K562 (cell line): ENCODE results near the gene TUT1. TPM values are rescaled to one million over a fixed set of nuclear protein-coding genes. Genes with fewer than 3 reads are reported as not detected.

ENCODE experiments used
- ARNT ChIP-seq, 2 experiments: fragments of 450-650 bp; IDR thresholded peaks; 2 replicates each; pipeline ENCODE4 v1.6.1; 2016; ENCODE audit warnings: mild to moderate bottlenecking in 1 of 2
- BRF1 ChIP-seq: IDR thresholded peaks from 3 replicates; pipeline ENCODE4 v1.6.1; 2011; ENCODE audit warnings: borderline replicate concordance, mild to moderate bottlenecking; ENCODE audit not compliant: insufficient read length; ENCODE audit errors: extremely low read depth
- COPS2 ChIP-seq: fragments of 450-650 bp; conservative IDR thresholded peaks from 2 replicates; pipeline ENCODE4 v1.6.1; 2016; ENCODE audit warnings: mild to moderate bottlenecking, moderate library complexity
- EWSR1 ChIP-seq: fragments of 450-650 bp; IDR thresholded peaks from 2 replicates; pipeline ENCODE4 v1.6.1; 2018; ENCODE audit warnings: borderline replicate concordance, mild to moderate bottlenecking, low read depth, moderate library complexity; ENCODE audit not compliant: partially characterized antibody
- GABPB2 ChIP-seq: fragments of 250-450 bp; sonication (Bioruptor Pico); conservative IDR thresholded peaks from 2 replicates; pipeline ENCODE4 v1.5.1; 2021; ENCODE audit warnings: mild to moderate bottlenecking
- GTF2A2 ChIP-seq: IDR thresholded peaks from 2 replicates; pipeline ENCODE4 v1.6.1; 2016; ENCODE audit warnings: mild to moderate bottlenecking, missing genetic modification characterization, missing compliant biosample characterization
- ILF3 ChIP-seq: fragments of 450-650 bp; IDR thresholded peaks from 2 replicates; pipeline ENCODE4 v1.6.1; 2018; ENCODE audit warnings: antibody characterized with exemption, mild to moderate bottlenecking, moderate library complexity, borderline replicate concordance
- MAFF ChIP-seq: IDR thresholded peaks from 2 replicates; pipeline ENCODE4 v1.6.1; 2012; ENCODE audit warnings: low read length, improper control_type of control experiment
- MCM2 ChIP-seq: fragments of 450-650 bp; IDR thresholded peaks from 2 replicates; pipeline ENCODE4 v1.6.1; 2017; ENCODE audit warnings: low read depth, mild to moderate bottlenecking
- MEIS2 ChIP-seq: fragments of 450-650 bp; IDR thresholded peaks from 2 replicates; pipeline ENCODE4 v1.6.1; 2014; ENCODE audit warnings: mild to moderate bottlenecking; ENCODE audit not compliant: partially characterized antibody
- MITF ChIP-seq: IDR thresholded peaks from 2 replicates; pipeline ENCODE4 v1.6.1; 2014; ENCODE audit warnings: antibody characterized with exemption
- NR2C2 ChIP-seq, 2 experiments: fragments of 200-800 bp in 1 of 2; sonication (Bioruptor generic) in 1 of 2; sonication (generic) in 1 of 2; formaldehyde crosslinking in 1 of 2; IDR thresholded peaks; 2 replicates each; pipeline versions ENCODE4 v1.6.1 to v1.8.0; 2016 to 2022; ENCODE audit warnings: mild to moderate bottlenecking in 1 of 2, missing compliant biosample characterization in 1 of 2, missing genetic modification characterization in 1 of 2, missing genetic modification reagents in 1 of 2
- PPARD ChIP-seq: fragments of 250-450 bp; sonication (Bioruptor Pico); IDR thresholded peaks from 2 replicates; pipeline ENCODE4 v1.8.0; 2022; ENCODE audit warnings: inconsistent platforms, mild to moderate bottlenecking, moderate library complexity
- PYGO2 ChIP-seq: fragments of 450-650 bp; IDR thresholded peaks from 2 replicates; pipeline ENCODE4 v1.6.1; 2016; ENCODE audit warnings: mild to moderate bottlenecking, missing genetic modification characterization, moderate library complexity, missing compliant biosample characterization
- RBM17 ChIP-seq: fragments of 200-400 bp; formaldehyde crosslinking; IDR thresholded peaks from 2 replicates; pipeline ENCODE4 v1.6.1; 2017; ENCODE audit warnings: low read depth, mild to moderate bottlenecking, low read length, borderline replicate concordance
- SMAD4 ChIP-seq: fragments of 250-450 bp; sonication (Bioruptor Pico); conservative IDR thresholded peaks from 2 replicates; pipeline ENCODE4 v1.8.0; 2021; ENCODE audit warnings: inconsistent platforms, mild to moderate bottlenecking, moderate library complexity
- SMARCA5 ChIP-seq: fragments of 450-650 bp; IDR thresholded peaks from 2 replicates; pipeline ENCODE4 v1.6.1; 2016
- SMARCB1 ChIP-seq: IDR thresholded peaks from 2 replicates; pipeline ENCODE4 v1.6.1; 2011; ENCODE audit warnings: improper control_type of control experiment, low read depth; ENCODE audit not compliant: insufficient read length
- TCF15 ChIP-seq: fragments of 250-450 bp; sonication (Bioruptor Pico); IDR thresholded peaks from 2 replicates; pipeline ENCODE4 v1.8.0; 2022; ENCODE audit warnings: moderate library complexity, mild to moderate bottlenecking, inconsistent platforms
- THAP12 ChIP-seq: fragments of 250-450 bp; sonication (Bioruptor Pico); IDR thresholded peaks from 2 replicates; pipeline ENCODE4 v1.9.0; 2021; ENCODE audit warnings: mild to moderate bottlenecking, inconsistent platforms
- ZC3H8 ChIP-seq: fragments of 450-650 bp; IDR thresholded peaks from 2 replicates; pipeline ENCODE4 v1.6.1; 2017
- ZKSCAN8 ChIP-seq: fragments of 200-800 bp; sonication (Bioruptor generic); IDR thresholded peaks from 2 replicates; pipeline ENCODE4 v1.6.1; 2016; ENCODE audit warnings: missing genetic modification characterization, missing compliant biosample characterization
- ZNF143 ChIP-seq: sonication (generic); formaldehyde crosslinking; IDR thresholded peaks from 2 replicates; pipeline ENCODE4 v1.9.0; 2022; ENCODE audit warnings: mild to moderate bottlenecking, missing genetic modification reagents
- ZNF212 ChIP-seq: fragments of 450-650 bp; formaldehyde crosslinking; IDR thresholded peaks from 2 replicates; pipeline ENCODE4 v1.4.0; 2020; ENCODE audit warnings: mild to moderate bottlenecking
- ZNF431 ChIP-seq: sonication (generic); formaldehyde crosslinking; IDR thresholded peaks from 2 replicates; pipeline ENCODE4 v1.8.0; 2022; ENCODE audit warnings: mild to moderate bottlenecking, missing genetic modification reagents
- ZNF586 ChIP-seq: fragments of 450-650 bp; formaldehyde crosslinking; conservative IDR thresholded peaks from 2 replicates; pipeline ENCODE4 v1.4.0; 2020; ENCODE audit warnings: mild to moderate bottlenecking, moderate library complexity
- polyA plus RNA-seq, 8 experiments: library from polyadenylated mRNA; depleted of rRNA in 4 of 8; stranded (reverse) in 5 of 8; unstranded in 3 of 8; fragments of >200 nt; fragmentation: Nextera tagmentation in 2 of 8; fragmentation: Illumina TruSeq in 1 of 8; extraction: Ambion mirVana in 2 of 8; extraction: Trizol in 1 of 8; gene quantifications; 2 replicates each; pipeline versions ENCODE4 v1.2.1 to v1.2.3, GENCODE V29; 2011 to 2014; ENCODE audit warnings: inconsistent platforms in 1 of 8, missing spikeins in 1 of 8
- total RNA-seq, 7 experiments: library from RNA; depleted of rRNA in 6 of 7; stranded (reverse); fragments of >200 nt in 6 of 7; fragmentation: Illumina TruSeq in 2 of 7; extraction: Trizol in 2 of 7; gene quantifications; 2 replicates each; pipeline versions ENCODE4 v1.2.1 to v1.2.3, GENCODE V29; 2011 to 2021; ENCODE audit warnings: low replicate concordance in 1 of 7

Gene TUT1
- total and polyA plus RNA-seq, 9 of the 15 experiments (the other 6 are each of a cell fraction or from before 2014, with no cell fraction given): 0.66 to 44.3 (median 15.7) TPM

GRCh38 chr11:62602141-62603071 is 11.1 kb upstream of the TUT1 start (continued):
- no peak for TF ChIP-seq THAP12 (CRISPR knock-in tag)
- TF ChIP-seq MITF: no peak
- no peak for TF ChIP-seq PPARD
- peak; percentile 70; the same call in 1 of the 2 replicates for TF ChIP-seq ZNF431
- no peak for TF ChIP-seq TCF15 (CRISPR knock-in tag)
- no peak for TF ChIP-seq MAFF
- no peak for TF ChIP-seq ZNF143 (CRISPR knock-in tag)
- TF ChIP-seq SMARCA5: no peak
- TF ChIP-seq RBM17: no peak
- TF ChIP-seq SMARCB1: no peak
- no peak for TF ChIP-seq COPS2
- no peak for TF ChIP-seq ILF3
- no peak for TF ChIP-seq PYGO2 (tag)
- no peak for TF ChIP-seq NR2C2 (CRISPR knock-in tag; IDR thresholded peaks at IDR 0.05)
- no peak for TF ChIP-seq NR2C2 (tag; IDR thresholded peaks at IDR 0.05)
- TF ChIP-seq BRF1: no peak
- no peak for TF ChIP-seq MEIS2
- TF ChIP-seq ARNT (IDR thresholded peaks at IDR 0.05): 0 out of 4 replicates have a peak, but pooled peaks of 1 of the 2 experiments have one; percentile 22
- TF ChIP-seq GABPB2 (CRISPR knock-in tag): no peak
- TF ChIP-seq ZNF212 (CRISPR knock-in tag): 0 out of 2 replicates have a peak, but pooled peaks have one; percentile 25
- TF ChIP-seq EWSR1: no peak
- TF ChIP-seq ZNF586 (CRISPR knock-in tag): no peak
- TF ChIP-seq MCM2: no peak
- no peak for TF ChIP-seq ZKSCAN8 (CRISPR knock-in tag)
- no peak for TF ChIP-seq ZC3H8
- TF ChIP-seq SMAD4 (CRISPR knock-in tag): peak; percentile 31
- TF ChIP-seq GTF2A2 (tag): no peak
